ENCODE measurements around the gene GMIP.
"Not testable (repeated sequence)": the region's sequence is repeated elsewhere in the genome, so short reads cannot be mapped to it uniquely, and the experiment has no call there.

GMIP gene, protein sequence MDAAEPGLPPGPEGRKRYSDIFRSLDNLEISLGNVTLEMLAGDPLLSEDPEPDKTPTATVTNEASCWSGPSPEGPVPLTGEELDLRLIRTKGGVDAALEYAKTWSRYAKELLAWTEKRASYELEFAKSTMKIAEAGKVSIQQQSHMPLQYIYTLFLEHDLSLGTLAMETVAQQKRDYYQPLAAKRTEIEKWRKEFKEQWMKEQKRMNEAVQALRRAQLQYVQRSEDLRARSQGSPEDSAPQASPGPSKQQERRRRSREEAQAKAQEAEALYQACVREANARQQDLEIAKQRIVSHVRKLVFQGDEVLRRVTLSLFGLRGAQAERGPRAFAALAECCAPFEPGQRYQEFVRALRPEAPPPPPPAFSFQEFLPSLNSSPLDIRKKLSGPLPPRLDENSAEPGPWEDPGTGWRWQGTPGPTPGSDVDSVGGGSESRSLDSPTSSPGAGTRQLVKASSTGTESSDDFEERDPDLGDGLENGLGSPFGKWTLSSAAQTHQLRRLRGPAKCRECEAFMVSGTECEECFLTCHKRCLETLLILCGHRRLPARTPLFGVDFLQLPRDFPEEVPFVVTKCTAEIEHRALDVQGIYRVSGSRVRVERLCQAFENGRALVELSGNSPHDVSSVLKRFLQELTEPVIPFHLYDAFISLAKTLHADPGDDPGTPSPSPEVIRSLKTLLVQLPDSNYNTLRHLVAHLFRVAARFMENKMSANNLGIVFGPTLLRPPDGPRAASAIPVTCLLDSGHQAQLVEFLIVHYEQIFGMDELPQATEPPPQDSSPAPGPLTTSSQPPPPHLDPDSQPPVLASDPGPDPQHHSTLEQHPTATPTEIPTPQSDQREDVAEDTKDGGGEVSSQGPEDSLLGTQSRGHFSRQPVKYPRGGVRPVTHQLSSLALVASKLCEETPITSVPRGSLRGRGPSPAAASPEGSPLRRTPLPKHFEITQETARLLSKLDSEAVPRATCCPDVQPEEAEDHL

DNA sequence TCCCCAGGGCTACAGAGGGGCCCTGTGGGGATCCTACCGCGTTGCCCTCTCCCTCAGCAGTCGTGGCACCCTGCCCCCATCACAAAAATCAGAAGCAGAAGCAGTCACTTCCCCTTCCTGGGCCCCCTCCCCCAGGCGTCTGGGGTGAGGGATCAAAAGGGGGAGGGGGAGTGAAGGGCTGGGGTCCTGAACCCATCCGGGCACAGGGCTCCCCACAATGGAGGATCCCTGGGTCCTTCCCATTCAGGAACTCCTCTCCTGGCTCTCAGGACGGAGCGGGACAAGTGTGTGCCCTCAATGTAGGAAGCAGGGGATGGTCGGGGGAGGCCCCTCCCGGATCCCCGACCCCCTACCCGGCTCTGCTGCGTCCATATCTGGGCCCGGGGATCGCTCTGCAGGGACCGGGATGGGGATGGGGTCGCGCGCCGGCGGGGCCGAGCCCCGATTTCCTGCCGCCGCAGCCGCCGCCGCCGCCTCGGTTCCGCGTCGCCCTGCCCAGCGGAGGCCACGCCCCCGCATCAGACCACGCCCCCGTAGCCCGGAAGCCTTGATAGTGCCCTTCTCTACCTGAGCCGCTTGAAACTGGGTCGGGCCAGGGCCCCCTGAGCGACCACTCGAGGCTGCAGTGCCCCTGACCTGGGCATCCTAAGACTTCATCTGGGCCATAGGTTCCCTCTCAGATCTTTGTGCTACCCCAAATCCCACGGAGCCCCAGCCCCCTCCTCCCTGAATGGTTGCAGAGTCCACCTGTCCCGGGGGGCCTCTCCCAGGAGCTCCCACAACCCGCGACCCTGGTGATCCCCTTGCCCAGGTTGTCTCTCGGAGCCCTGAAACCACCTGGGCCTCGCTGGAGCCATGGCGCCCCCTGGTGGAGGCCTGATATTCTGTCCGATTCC is at the start of gene GMIP:
Gene GMIP, minus strand, starts transcription at position 500 of the 896 bp plus-strand sequence. Its CDS starts 128 bp downstream, at position 372.
- peak; percentile 72 for DNase-seq (ENCODE audit: low read depth, low spot score)

DNA sequence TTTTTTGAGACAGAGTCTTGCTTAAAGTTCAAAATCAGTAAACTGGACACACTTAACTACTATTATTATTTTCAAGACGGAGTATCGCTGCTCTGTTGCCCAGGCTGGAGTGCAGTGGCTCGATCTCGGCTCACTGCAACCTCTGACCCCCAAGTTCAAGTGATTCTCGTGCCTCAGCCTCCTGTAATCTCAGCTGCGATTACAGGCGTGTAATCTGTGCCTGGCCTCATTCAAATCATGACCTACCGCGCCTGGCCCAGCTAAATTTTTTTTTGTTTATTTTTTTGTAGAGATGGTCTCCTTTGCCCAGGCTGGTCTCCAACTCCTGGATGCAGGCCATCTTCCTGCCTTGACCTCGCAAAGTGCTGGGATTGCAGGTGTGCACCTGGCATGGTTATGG is 48.2 kb upstream of the GMIP start:
- no peak for DNase-seq (ENCODE audit: low read depth, low spot score)

DNA sequence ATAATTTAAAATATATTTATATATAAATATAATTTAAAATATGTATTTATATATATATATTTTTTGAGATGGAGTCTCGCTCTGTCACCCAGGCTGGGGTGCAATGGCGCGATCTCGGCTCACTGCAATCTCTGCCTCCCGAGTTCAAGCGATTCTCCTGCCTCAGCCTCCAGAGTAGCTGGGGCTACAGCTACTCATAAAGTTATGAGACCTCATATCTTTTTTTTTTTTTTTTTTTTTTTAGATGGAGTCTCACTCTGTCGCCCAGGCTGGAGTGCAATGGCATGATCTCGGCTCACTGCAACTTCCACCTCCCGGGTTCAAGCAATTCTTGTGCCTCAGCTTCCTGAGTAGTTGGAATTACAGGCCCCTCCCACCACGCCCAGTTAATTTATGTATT is 45.6 kb upstream of the GMIP start:
- DNase-seq (ENCODE audit: low read depth, low spot score), result not testable (repeated sequence)

DNA sequence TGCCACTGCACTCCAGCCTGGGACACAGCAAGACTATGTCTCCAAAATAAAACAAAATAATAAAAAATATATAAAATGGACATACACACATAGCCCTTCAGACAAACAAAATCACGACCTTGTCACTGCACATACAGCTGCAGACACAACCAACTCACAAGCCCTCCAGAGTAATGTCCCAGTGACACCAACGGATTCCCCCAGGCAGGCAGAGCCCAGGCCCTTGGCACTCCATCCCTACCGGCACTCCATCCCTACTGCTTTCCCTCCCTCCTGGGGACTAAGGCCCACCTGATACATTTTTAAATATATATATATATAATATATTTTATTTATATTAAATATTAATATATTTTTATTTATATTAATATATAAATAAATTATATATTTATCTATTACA is 43.6 kb upstream of the GMIP start:
- no peak for DNase-seq (ENCODE audit: low read depth, low spot score)

DNA sequence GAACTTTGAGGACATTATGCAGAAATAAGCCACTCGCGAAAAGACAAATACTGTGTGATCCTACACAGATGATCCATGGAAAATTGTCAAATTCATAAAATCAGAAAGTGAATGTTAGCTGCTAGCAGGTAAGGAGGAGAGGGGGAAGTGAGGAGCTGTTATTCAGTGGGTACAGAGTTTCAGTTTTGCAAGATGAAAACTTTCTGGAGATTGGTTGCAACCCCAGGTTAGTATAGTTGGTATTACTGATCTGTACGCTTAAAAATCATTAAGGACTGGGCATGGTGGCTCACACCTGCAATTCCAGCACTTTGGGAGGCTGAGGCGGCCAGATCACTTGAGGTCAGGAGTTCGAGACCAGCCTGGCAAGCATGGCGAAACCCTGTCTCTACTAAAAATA is 43.1 kb upstream of the GMIP start:
- no peak for DNase-seq (ENCODE audit: low read depth, low spot score)

DNA sequence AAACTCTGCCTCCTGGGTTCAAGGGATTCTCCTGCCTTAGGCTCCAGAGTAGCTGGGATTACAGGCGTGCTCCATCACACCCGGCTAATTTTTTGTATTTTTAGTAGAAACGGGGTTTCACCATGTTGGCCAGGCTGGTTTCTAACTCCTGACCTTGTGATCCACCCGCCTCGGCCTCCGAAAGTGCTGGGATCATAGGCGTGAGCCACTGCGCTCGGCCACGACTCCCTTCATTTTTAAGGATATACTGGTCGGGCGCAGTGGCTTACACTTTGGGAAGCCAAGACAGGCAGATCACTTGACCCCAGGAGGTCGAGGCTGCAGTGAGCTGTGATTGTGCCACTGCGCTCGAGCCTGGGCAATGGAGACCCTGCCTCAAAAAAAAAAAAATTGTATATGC is 42.7 kb upstream of the GMIP start:
- not testable (repeated sequence) for DNase-seq (ENCODE audit: low read depth, low spot score)

DNA sequence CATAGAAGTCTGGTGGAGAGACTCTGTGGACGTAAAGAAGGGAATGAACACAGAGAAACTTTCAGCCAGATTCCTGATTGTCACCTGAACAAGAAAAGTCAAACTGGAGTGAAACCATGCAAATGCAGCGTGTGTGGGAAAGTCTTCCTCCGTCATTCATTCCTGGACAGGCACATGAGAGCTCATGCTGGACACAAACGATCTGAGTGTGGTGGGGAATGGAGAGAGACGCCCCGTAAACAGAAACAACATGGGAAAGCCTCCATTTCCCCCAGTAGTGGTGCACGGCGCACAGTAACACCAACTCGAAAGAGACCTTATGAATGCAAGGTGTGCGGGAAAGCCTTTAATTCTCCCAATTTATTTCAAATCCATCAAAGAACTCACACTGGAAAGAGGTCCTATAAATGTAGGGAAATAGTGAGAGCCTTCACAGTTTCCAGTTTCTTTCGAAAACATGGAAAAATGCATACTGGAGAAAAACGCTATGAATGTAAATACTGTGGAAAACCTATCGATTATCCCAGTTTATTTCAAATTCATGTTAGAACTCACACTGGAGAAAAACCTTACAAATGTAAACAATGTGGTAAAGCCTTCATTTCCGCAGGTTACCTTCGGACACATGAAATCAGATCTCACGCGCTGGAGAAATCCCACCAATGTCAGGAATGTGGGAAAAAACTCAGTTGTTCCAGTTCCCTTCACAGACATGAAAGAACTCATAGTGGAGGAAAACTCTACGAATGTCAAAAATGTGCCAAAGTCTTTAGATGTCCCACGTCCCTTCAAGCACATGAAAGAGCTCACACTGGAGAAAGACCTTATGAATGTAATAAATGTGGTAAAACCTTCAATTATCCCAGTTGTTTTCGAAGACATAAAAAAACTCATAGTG is 36.0 kb upstream of the GMIP start:
- DNase-seq (ENCODE audit: low read depth, low spot score), result no peak

DNA sequence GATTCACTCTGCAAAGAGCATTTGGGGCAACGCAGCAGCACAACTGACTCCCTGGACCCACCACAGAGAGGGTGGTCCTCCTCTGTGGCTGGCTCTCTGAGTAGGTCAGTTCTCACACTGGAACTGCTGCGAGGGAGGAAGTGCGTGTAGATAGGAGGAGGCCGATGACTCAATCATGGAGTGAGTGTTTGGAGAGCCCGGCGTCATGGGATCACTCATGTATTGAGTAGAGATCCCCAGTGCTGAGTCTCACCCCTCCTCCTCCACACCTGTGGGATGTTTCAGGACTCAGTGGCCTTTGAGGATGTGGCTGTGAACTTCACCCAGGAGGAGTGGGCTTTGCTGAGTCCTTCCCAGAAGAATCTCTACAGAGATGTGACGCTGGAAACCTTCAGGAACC is 34.1 kb upstream of the GMIP start:
- DNase-seq (ENCODE audit: low read depth, low spot score), result no peak

DNA sequence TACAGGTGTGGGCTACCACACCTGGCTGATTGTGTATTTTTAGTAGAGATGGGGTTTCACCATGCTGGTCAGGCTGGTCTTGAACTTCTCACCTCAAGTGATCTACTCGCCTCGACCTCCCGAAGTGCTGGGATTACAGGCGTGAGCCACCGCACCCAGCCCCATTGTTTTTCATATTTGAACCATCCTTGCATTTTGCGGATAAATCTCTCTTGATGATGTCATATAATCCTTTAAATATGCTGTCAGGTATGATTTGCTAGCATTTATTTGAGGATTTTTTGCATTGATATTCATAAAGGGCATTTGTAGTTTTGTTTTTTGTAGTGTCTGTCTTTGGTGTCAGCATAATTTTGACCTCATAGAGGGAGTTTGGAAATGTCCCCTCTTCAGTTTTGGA is 30.9 kb upstream of the GMIP start:
- no peak for DNase-seq (ENCODE audit: low read depth, low spot score)

DNA sequence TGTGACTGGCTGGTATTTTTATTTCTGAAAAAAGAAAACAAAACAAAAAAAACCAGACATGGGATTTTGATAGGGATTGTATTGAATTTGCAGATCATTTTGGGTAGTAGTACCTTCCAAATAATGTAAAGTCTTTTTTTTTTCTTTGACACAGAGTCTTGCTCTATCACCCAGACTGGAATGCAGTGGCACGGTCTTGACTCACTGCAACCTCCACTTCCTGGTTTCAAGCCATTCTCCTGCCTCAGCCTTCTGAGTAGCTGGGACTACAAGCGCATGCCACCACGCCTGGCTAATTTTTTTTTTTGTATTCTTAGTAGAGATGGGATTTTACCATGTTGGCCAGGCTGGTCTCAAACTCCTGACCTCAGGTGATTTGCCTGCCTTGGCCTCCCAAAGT is 29.4 kb upstream of the GMIP start:
- DNase-seq (ENCODE audit: low read depth, low spot score), result no peak

DNA sequence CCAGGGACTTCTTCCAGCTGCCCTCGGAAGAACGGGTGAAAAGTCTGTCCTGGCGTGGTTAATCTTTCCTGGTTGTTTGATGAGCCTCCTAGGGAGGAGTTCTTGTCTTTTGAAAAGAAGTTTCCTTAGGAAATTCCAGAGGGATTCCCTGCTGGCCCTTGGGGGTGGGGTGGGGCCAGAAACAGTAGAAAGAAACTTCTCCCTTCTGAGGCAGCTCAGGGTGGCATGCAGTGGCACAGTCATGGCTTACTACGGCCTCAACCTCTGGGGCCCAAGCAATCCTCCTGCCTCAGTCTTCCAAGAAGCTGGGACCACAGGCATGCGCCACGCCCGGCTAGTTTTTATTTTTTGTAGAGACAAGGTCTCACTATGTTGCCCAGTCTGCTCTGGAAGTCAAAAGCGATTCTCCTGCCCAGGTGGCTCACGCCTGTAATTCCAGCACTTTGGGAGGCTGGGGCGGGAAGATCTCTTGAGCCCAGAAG is 26.7 kb upstream of the GMIP start:
- DNase-seq (ENCODE audit: low read depth, low spot score), result no peak

DNA sequence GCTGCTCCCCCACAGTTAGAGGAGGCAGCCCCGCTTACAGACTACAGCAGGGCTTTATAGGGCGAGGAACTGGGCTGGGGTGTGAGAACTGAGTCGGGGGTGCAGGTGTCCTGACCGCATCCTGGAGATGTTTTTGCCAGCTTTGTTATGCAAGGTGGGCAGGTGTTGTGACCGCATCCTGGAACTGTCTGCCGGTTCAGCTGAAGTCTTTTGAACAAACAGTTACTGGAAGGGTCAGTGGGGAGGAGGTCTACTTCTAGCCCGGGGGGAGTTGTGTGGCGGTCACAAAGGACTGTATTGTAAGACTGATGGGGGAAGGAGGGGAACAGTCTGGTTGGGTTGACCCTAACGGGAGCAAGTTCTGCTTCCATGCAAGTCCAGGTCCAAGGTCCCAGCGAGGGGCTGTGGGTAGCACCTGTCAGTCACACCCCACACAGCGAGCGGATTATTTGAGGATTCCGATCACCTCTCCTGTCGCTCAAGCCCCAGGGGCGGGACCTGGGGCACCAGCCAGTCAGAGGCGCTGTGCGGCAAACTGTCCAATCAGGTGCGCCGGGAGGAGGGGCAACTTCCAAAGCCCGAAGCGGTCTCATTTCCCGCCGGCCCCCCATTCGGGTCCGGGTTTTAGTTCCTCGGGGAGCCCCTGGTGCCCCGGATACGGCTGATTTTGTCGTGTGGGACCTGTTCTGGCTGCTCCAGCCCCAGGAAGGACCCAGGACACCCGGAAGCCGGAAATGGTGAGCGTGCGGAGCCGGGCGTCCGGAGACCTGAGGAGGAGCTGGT is 25.0 kb upstream of the GMIP start, which contains the start of gene ZNF101:
Gene ZNF101, plus strand, starts transcription at position 610 of the 783 bp plus-strand sequence. Its CDS starts 125 bp downstream, at position 735.
- DNase-seq (ENCODE audit: low read depth, low spot score), result peak; percentile 96

DNA sequence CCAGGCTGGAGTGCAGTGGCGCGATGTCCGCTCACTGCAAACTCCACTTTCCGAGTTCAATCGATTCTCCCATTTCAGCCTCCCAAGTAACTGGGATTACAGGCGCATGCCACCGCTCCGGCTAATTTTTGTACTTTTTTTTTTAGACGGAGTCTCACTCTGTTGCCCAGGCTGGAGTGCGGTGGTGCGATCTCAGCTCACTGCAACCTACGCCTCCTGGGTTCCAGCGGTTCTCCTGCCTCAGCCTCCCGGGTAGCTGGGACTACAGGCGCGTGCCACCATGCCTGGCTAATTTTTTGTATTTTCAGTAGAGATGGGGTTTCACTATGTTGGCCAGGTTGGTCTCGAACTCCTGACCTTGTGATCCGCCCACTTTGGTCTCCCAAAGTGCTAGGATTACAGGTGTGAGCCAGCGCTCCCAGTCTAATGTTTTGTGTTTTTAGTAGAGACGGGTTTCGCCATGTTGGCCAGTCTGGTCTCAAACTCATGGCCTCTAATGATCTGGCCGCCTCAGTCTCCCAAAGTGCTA is 22.0 kb upstream of the GMIP start:
- DNase-seq (ENCODE audit: low read depth, low spot score), result not testable (repeated sequence)

DNA sequence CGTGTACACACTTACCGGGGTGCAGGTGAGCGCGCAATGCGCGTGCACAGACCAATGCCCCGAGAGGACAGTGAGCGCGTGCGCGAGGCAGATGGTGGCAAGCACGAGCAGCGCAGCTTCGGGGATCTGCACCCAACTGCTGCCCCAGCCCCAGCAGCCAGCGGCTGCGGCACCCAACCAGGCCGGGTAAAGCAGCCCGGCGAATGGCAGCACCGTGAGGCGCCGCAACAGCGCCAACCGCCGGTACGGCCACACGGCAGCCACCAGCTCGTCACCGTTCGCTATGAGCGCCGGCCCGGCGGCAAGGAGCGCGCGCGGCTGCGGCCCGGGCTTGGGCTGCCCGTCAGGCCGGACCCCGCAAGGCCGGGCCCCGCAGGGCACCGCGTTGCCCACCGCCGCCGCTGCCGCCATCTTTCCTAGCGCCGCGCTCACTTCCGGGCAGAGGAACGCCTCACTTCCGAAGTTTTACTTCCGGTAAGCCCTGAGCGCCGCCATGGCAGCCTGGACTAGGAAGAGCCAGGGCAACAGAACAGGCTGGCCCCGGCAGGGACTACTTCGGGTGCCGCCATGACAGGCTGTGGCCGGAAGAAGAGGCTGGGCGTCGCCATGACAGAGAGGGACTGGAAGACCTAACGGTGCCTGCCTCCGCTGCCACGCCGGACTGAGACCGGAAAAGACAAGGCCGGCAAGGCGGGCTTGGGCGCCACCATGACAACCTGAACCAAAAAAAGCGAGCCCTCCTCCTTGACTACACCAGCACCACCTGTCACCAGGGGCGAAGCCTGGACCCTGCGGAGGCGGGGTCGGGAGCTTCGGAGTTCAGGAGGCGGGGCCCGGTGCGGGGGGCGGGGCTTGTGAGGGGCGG is 20.0 kb upstream of the GMIP start, which contains the start of gene ATP13A1:
Gene ATP13A1, minus strand, starts transcription at position 421 of the 865 bp plus-strand sequence. Its CDS starts 10 bp downstream, at position 411.
- DNase-seq (ENCODE audit: low read depth, low spot score), result peak; percentile 83

DNA sequence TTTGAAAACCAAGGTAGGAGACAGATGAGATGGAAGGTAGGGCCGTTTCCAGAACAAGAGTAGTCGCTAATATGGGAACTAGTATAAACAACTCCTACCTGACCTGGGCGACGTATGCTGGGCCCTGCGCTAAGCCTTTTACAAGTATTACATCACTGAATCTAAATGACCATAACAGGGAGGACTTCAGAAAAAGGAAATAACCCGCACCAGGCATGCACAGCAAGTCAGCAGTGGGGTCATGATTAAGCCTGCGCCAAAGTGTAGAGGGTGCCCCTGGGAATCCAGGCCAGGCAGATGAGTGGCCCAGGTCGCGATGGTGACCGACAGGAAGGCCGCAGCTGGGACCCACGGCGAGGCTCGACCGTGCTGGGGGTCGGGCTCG is 19.4 kb upstream of the GMIP start:
- no peak for DNase-seq (ENCODE audit: low read depth, low spot score)

DNA sequence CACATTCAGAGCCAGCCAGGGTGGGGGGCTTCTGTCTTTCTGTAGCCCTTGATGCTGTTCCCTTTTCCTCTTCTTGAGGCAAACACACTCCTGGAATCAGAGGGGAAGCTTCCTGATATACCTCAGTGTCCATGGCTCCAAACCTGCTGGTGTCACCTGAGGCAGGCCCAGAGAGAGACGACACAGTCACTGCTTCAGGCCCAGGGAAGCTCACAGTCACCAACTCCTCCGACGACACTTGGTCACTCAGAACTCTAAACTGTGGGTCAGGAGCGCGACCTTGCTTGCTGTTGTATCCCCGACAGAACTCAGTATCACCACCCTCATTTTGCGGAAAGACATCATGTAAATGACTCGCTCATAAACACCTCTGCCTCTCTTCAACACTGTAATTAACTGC is 18.9 kb upstream of the GMIP start:
- DNase-seq (ENCODE audit: low read depth, low spot score), result no peak

DNA sequence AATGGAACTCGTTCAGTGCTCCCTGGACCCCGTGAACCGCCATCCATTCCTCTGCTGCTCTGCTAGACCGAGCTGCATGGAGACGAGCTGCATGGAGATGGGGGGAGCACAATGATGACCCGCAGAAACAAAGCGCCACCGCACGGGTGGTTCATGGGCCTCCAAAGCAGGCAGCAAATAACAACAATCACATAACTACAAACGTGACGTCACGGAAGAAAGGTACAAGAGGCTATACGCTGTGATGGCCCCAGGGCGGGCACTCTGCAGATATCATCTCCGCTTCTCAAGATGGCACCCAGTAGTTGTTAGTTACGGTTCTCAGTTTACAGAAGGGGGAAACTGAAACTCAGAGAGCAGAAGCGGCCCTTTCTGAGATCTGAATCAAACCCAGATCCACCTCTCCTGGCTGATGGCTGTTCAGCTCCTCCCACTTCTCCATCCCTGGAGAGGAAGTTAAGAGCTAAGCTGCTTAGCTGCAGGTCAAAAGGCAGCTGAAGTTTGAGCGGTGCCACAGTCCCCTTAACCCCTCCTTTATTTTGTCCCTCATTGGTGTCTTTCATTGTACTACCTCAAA is 18.3 kb upstream of the GMIP start:
- DNase-seq (ENCODE audit: low read depth, low spot score), result no peak
